Measurements from ENCODE around the gene NHLH1. TPM values are rescaled to one million over a fixed set of nuclear protein-coding genes. Genes with fewer than 3 reads are reported as not detected.

The NHLH1 gene
- total RNA-seq, 1 experiment from 2014 or later = 0.48 TPM

GRCh38 chr1:160340146-160340545 is 26.7 kb upstream of the NHLH1 start:
- no peaks in the 10 kb centered on the region for H3K27me3 ChIP-seq (ENCODE audit: low read length)
- no peaks in the 10 kb centered on the region for H3K9me3 ChIP-seq (ENCODE audit: low read length)
- no peak overlapping the region for H3K27ac ChIP-seq (ENCODE audit: low read length)
- no peak overlapping the region for H3K4me2 ChIP-seq (ENCODE audit: low read depth, low read length, poor library complexity, severe bottlenecking)
- no peak overlapping the region for H2AFZ ChIP-seq (ENCODE audit: low read length)
- H3K4me3 ChIP-seq (ENCODE audit: low read length) = no peak overlapping the region
- peaks cover 37% of the 10 kb centered on the region; the same call in 1 of the 2 replicates for H3K36me3 ChIP-seq (ENCODE audit: insufficient read depth, low read length)
- H3K9ac ChIP-seq (ENCODE audit: low read length) = no peak overlapping the region
- DNase-seq = no peak
- H3K79me2 ChIP-seq (ENCODE audit: low read length) = peaks cover 86% of the 10 kb centered on the region
- H3K4me1 ChIP-seq (ENCODE audit: low read length) = peaks cover 28% of the 10 kb centered on the region
- H3K9me2 ChIP-seq (replicated peaks; ENCODE audit: insufficient read depth, low read length) = no peaks in the 10 kb centered on the region
- 0 out of 2 replicates have a peak, but pooled peaks cover 6% of the 10 kb centered on the region for H4K20me1 ChIP-seq (ENCODE audit: insufficient read depth, low read depth, low read length)

DNA sequence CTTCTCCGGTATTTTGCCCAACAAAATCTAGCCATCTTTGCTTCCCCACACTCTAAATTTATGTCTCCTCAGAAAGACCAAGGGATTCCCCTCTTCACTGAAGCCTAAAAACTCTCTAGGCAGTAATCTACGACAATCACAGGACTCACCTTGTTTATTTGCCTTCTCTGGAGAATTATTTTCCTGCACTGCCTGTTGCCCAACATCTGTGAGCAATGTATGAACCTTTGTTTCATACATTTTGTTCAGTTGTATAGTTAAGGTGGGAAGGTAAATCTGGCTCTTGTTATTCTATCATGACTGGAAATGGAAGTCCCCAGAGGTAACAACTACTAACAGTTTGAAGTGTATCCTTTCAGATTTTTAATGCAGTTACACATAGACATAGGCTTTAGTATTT is 26.0 kb upstream of the NHLH1 start:
- Histone ChIP-seq H3K4me2 (ENCODE audit: low read depth, low read length, poor library complexity, severe bottlenecking) (peak overlapping the region; percentile 87), H3K27me3 (ENCODE audit: low read length) (no peaks in the 10 kb centered on the region), H3K36me3 (ENCODE audit: insufficient read depth, low read length) (peaks cover 37% of the 10 kb centered on the region; the same call in 1 of the 2 replicates), H3K27ac (ENCODE audit: low read length) (peak overlapping the region; percentile 41), H3K4me3 (ENCODE audit: low read length) (peak overlapping the region; percentile 75), H2AFZ (ENCODE audit: low read length) (no peak overlapping the region), H3K9me3 (ENCODE audit: low read length) (no peaks in the 10 kb centered on the region), H4K20me1 (ENCODE audit: insufficient read depth, low read depth, low read length) (0 out of 2 replicates have a peak, but pooled peaks cover 6% of the 10 kb centered on the region), H3K79me2 (ENCODE audit: low read length) (peaks cover 93% of the 10 kb centered on the region), H3K9ac (ENCODE audit: low read length) (peak overlapping the region; percentile 28; the same call in 1 of the 2 replicates), H3K9me2 (replicated peaks; ENCODE audit: insufficient read depth, low read length) (no peaks in the 10 kb centered on the region), H3K4me1 (ENCODE audit: low read length) (peaks cover 34% of the 10 kb centered on the region)
- DNase-seq = no peak

DNA sequence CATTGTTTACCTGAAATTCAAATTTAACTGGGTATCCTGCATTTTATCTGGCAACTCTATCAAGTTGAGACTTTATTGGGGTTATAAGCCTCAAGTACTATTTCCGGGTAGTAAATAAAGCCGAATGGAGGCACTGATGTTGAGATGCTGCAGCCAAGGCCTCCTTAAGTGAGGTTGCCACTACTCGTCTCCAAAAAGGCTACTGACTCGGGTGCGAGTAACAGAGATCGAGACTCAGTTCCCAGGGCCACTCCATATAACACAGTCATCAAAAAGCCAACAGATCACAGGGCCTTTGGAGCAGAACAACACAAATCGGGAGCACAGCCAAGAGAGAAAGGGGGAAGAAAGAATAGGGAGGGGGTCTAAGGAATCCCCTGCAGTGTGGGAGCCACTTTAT is 24.3 kb upstream of the NHLH1 start:
- peak; percentile 63 for DNase-seq
- no peaks in the 10 kb centered on the region for H3K27me3 ChIP-seq (ENCODE audit: low read length)
- peak overlapping the region; percentile 75 for H3K4me3 ChIP-seq (ENCODE audit: low read length)
- H4K20me1 ChIP-seq (ENCODE audit: insufficient read depth, low read depth, low read length) = 0 out of 2 replicates have a peak, but pooled peaks cover 6% of the 10 kb centered on the region
- peaks cover 36% of the 10 kb centered on the region; the same call in 1 of the 2 replicates for H3K36me3 ChIP-seq (ENCODE audit: insufficient read depth, low read length)
- peak overlapping the region; percentile 87 for H3K4me2 ChIP-seq (ENCODE audit: low read depth, low read length, poor library complexity, severe bottlenecking)
- no peaks in the 10 kb centered on the region for H3K9me3 ChIP-seq (ENCODE audit: low read length)
- H2AFZ ChIP-seq (ENCODE audit: low read length) = no peak overlapping the region
- peak overlapping the region; percentile 98 for H3K9ac ChIP-seq (ENCODE audit: low read length)
- H3K9me2 ChIP-seq (replicated peaks; ENCODE audit: insufficient read depth, low read length) = no peaks in the 10 kb centered on the region
- peaks cover 94% of the 10 kb centered on the region for H3K79me2 ChIP-seq (ENCODE audit: low read length)
- peak overlapping the region; percentile 41 for H3K27ac ChIP-seq (ENCODE audit: low read length)
- H3K4me1 ChIP-seq (ENCODE audit: low read length) = peaks cover 50% of the 10 kb centered on the region

DNA sequence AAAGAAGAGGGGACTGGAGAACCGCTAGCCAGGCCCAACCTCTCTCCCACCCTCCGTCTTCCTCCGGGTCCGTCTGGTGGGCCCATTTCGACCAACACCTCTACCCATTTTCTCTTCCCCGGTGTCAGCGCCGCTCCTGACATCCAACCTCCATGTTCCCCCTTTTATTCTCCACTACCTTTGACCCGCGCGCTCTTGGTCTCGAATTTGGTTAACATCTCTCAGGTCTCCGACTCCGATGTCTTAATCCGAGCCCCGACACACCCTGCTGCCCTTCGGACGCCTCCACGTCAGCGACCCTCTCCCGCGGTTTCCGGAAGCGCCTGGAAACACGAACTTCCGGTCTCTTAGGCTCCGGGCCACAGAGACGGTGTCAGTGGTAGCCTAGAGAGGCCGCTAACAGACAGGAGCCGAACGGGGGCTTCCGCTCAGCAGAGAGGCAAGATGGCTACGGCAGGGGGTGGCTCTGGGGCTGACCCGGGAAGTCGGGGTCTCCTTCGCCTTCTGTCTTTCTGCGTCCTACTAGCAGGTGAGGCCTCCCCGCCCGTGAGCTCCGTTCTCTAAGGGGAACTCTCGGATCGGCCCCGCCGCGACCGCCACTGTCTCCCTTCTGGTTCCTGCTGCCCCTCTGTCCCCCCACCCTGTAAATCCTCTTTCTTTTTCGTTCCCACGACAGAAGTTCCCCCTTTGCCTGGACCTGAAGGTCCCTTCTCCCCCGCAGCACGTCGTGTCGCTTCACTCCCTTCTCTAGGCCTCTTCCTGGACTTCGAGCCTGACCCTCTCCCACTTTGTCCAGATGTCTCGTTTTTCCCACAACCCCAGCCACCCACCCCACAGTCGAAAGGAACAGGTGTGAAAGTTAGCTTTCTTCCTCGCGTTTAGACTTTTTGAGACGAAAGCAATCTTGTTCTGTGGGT is 23.7 kb upstream of the NHLH1 start, which contains the start of the genes COPA and NCSTN:
TSS of gene COPA (minus strand) at position 298 of the 917 bp plus-strand sequence. CDS start at position 218, 80 bp downstream.
TSS of gene NCSTN (plus strand) at position 431 of the 917 bp plus-strand sequence. CDS start at position 445, 14 bp downstream.
- H3K79me2 ChIP-seq (ENCODE audit: low read length) = peaks cover 94% of the 10 kb centered on the region
- peak; percentile 98 for DNase-seq
- H3K9me2 ChIP-seq (replicated peaks; ENCODE audit: insufficient read depth, low read length) = no peaks in the 10 kb centered on the region
- H3K36me3 ChIP-seq (ENCODE audit: insufficient read depth, low read length) = peaks cover 31% of the 10 kb centered on the region; the same call in 1 of the 2 replicates
- H4K20me1 ChIP-seq (ENCODE audit: insufficient read depth, low read depth, low read length) = 0 out of 2 replicates have a peak, but pooled peaks cover 6% of the 10 kb centered on the region
- peak within 1 kb of the TSS; percentile 98 for H3K9ac ChIP-seq (ENCODE audit: low read length)
- H3K4me2 ChIP-seq (ENCODE audit: low read depth, low read length, poor library complexity, severe bottlenecking) = peak within 1 kb of the TSS; percentile 87
- peak within 1 kb of the TSS; percentile 13; the same call in 1 of the 2 replicates for H2AFZ ChIP-seq (ENCODE audit: low read length)
- H3K27me3 ChIP-seq (ENCODE audit: low read length) = no peaks in the 10 kb centered on the region
- no peaks in the 10 kb centered on the region for H3K9me3 ChIP-seq (ENCODE audit: low read length)
- H3K4me1 ChIP-seq (ENCODE audit: low read length) = peaks cover 50% of the 10 kb centered on the region
- H3K4me3 ChIP-seq (ENCODE audit: low read length) = peak within 1 kb of the TSS; percentile 75
- H3K27ac ChIP-seq (ENCODE audit: low read length) = peak within 1 kb of the TSS; percentile 58

DNA sequence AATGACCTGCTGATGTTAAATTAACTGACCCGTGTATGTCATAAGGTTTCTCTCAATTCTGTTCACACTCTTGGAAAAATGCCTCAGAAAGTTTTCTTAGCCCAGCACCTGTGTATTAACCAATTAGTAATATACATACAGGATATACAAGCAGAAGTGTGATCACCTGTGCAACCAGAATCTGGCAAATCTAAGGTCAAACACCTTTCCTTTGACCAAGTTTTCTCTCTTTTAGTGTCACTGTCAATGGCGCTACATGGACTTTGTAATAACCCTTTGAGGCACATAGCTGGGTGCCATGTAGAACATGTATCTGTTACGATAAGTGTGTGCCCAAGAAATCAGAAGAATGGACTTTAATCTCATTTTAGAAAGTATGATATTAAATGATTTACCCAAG is 22.6 kb upstream of the NHLH1 start:
- Histone ChIP-seq H3K27me3 (ENCODE audit: low read length) (no peaks in the 10 kb centered on the region), H2AFZ (ENCODE audit: low read length) (no peak overlapping the region), H3K9me2 (replicated peaks; ENCODE audit: insufficient read depth, low read length) (no peaks in the 10 kb centered on the region), H3K36me3 (ENCODE audit: insufficient read depth, low read length) (peaks cover 29% of the 10 kb centered on the region; the same call in 1 of the 2 replicates), H3K9ac (ENCODE audit: low read length) (peak overlapping the region; percentile 98), H4K20me1 (ENCODE audit: insufficient read depth, low read depth, low read length) (0 out of 2 replicates have a peak, but pooled peaks cover 6% of the 10 kb centered on the region), H3K79me2 (ENCODE audit: low read length) (peaks cover 85% of the 10 kb centered on the region), H3K4me2 (ENCODE audit: low read depth, low read length, poor library complexity, severe bottlenecking) (peak overlapping the region; percentile 87), H3K4me3 (ENCODE audit: low read length) (peak overlapping the region; percentile 75), H3K4me1 (ENCODE audit: low read length) (peaks cover 50% of the 10 kb centered on the region), H3K27ac (ENCODE audit: low read length) (peak overlapping the region; percentile 58; the same call in 1 of the 2 replicates), H3K9me3 (ENCODE audit: low read length) (no peaks in the 10 kb centered on the region)
- no peak for DNase-seq

DNA sequence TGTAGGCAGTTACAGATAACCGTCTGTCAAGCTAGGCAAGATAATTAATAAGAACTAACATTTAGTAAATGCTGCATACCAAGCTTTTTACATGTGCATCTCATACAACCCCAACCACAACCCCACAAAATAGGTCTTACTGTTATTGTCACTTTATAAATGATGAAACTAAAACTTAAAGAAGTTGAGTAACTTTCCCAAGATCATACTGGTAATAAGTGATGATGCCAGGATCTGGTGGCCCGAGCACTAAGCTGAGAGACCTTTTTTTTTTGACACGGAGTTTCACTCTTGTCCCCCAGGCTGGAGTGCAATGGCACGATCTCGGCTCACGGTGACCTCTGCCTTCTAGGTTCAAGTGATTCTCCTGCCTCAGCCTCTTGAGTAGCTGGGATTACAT is 21.9 kb upstream of the NHLH1 start:
- Histone ChIP-seq H3K4me3 (ENCODE audit: low read length) (peak overlapping the region; percentile 75; the same call in 1 of the 2 replicates), H3K27me3 (ENCODE audit: low read length) (no peaks in the 10 kb centered on the region), H3K36me3 (ENCODE audit: insufficient read depth, low read length) (peaks cover 29% of the 10 kb centered on the region; the same call in 1 of the 2 replicates), H3K9me3 (ENCODE audit: low read length) (no peaks in the 10 kb centered on the region), H3K9me2 (replicated peaks; ENCODE audit: insufficient read depth, low read length) (no peaks in the 10 kb centered on the region), H3K79me2 (ENCODE audit: low read length) (peaks cover 78% of the 10 kb centered on the region), H2AFZ (ENCODE audit: low read length) (no peak overlapping the region), H3K9ac (ENCODE audit: low read length) (no peak overlapping the region), H3K27ac (ENCODE audit: low read length) (no peak overlapping the region), H3K4me1 (ENCODE audit: low read length) (peaks cover 50% of the 10 kb centered on the region), H3K4me2 (ENCODE audit: low read depth, low read length, poor library complexity, severe bottlenecking) (peak overlapping the region; percentile 87), H4K20me1 (ENCODE audit: insufficient read depth, low read depth, low read length) (0 out of 2 replicates have a peak, but pooled peaks cover 6% of the 10 kb centered on the region)
- DNase-seq = no peak

- H3K4me3 ChIP-seq (ENCODE audit: low read length) = peak overlapping the region; percentile 30; the same call in 1 of the 2 replicates
- peak overlapping the region; percentile 80 for H3K27ac ChIP-seq (ENCODE audit: low read length)
- peak overlapping the region; percentile 46 for H3K9ac ChIP-seq (ENCODE audit: low read length)
- peaks cover 39% of the 10 kb centered on the region for H3K4me1 ChIP-seq (ENCODE audit: low read length)
- peak overlapping the region; percentile 31 for H3K4me2 ChIP-seq (ENCODE audit: low read depth, low read length, poor library complexity, severe bottlenecking)
- peaks cover 62% of the 10 kb centered on the region for H3K79me2 ChIP-seq (ENCODE audit: low read length)
- DNase-seq = no peak
- H4K20me1 ChIP-seq (ENCODE audit: insufficient read depth, low read depth, low read length) = no peaks in the 10 kb centered on the region
- H3K9me2 ChIP-seq (replicated peaks; ENCODE audit: insufficient read depth, low read length) = no peaks in the 10 kb centered on the region
- no peaks in the 10 kb centered on the region for H3K27me3 ChIP-seq (ENCODE audit: low read length)
- no peak overlapping the region for H2AFZ ChIP-seq (ENCODE audit: low read length)
- H3K36me3 ChIP-seq (ENCODE audit: insufficient read depth, low read length) = peaks cover 30% of the 10 kb centered on the region; the same call in 1 of the 2 replicates
- H3K9me3 ChIP-seq (ENCODE audit: low read length) = no peaks in the 10 kb centered on the region
Measured at GRCh38 chr1:160346463-160346862, 20.4 kb upstream of the NHLH1 start.

- Histone ChIP-seq H3K27me3 (ENCODE audit: low read length) (no peaks in the 10 kb centered on the region), H3K36me3 (ENCODE audit: insufficient read depth, low read length) (peaks cover 35% of the 10 kb centered on the region; the same call in 1 of the 2 replicates), H4K20me1 (ENCODE audit: insufficient read depth, low read depth, low read length) (no peaks in the 10 kb centered on the region), H3K9me2 (replicated peaks; ENCODE audit: insufficient read depth, low read length) (no peaks in the 10 kb centered on the region), H3K9ac (ENCODE audit: low read length) (peak overlapping the region; percentile 46), H3K4me3 (ENCODE audit: low read length) (peak overlapping the region; percentile 30; the same call in 1 of the 2 replicates), H3K4me1 (ENCODE audit: low read length) (peaks cover 35% of the 10 kb centered on the region), H2AFZ (ENCODE audit: low read length) (no peak overlapping the region), H3K79me2 (ENCODE audit: low read length) (peaks cover 57% of the 10 kb centered on the region), H3K9me3 (ENCODE audit: low read length) (no peaks in the 10 kb centered on the region), H3K27ac (ENCODE audit: low read length) (peak overlapping the region; percentile 80), H3K4me2 (ENCODE audit: low read depth, low read length, poor library complexity, severe bottlenecking) (peak overlapping the region; percentile 31)
- DNase-seq = peak; percentile 87
Measured at GRCh38 chr1:160346958-160347357, 19.9 kb upstream of the NHLH1 start.
